Sigmoid colon (tissue), 7 donors: Measurements from ENCODE around the gene C1orf226. TPM values are rescaled to one million over a fixed set of nuclear protein-coding genes. Genes with fewer than 3 reads are reported as not detected.

ENCODE experiments used
- DNase-seq: peaks from one replicate; pipeline ENCODE4 v3.0.0-alpha.2; 2019
- H3K27ac ChIP-seq, 4 donors: fragments of 200-600 bp; sonication (generic); one replicate each; pipeline ENCODE4 v1.5.1; 2016 to 2019; ENCODE audit warnings: mild to moderate bottlenecking in 1 of 4
- H3K27me3 ChIP-seq, 3 donors: fragments of 200-600 bp; sonication (generic); one replicate each; pipeline ENCODE4 v1.5.1; 2019; ENCODE audit warnings: mild to moderate bottlenecking in 1 of 3
- H3K36me3 ChIP-seq, 4 donors: fragments of 200-600 bp; sonication (generic); one replicate each; pipeline ENCODE4 v1.5.1; 2016 to 2019
- H3K4me1 ChIP-seq, 4 donors: fragments of 200-600 bp; sonication (generic); one replicate each; pipeline ENCODE4 v1.5.1; 2017 to 2019
- H3K4me3 ChIP-seq, 4 donors: fragments of 200-600 bp; sonication (generic); one replicate each; pipeline ENCODE4 v1.5.1; 2017 to 2019; ENCODE audit warnings: mild to moderate bottlenecking in 2 of 4, moderate library complexity in 1 of 4
- H3K9me3 ChIP-seq, 4 donors: fragments of 200-600 bp in 3 of 4; sonication (generic) in 3 of 4; one replicate each; pipeline versions ENCODE4 v1.5.1 to v1.6.1; 2013 to 2019
- CTCF ChIP-seq, 4 experiments: fragments of 450-650 bp in 3 of 4; fragments of 200-600 bp in 1 of 4; IDR thresholded peaks; one replicate each; pipeline ENCODE4 v1.5.1; 2016 to 2019; ENCODE audit warnings: antibody characterized with exemption in 4 of 4, mild to moderate bottlenecking in 3 of 4, moderate library complexity in 2 of 4
- EP300 ChIP-seq, 4 donors: sonication (generic); formaldehyde crosslinking; IDR thresholded peaks; one replicate each; pipeline ENCODE4 v1.6.1; 2017; ENCODE audit warnings: antibody characterized with exemption in 4 of 4
- POLR2A ChIP-seq, 2 donors: fragments of 450-650 bp; IDR thresholded peaks; one replicate each; pipeline ENCODE4 v1.6.1; 2016; ENCODE audit warnings: antibody characterized with exemption in 2 of 2, mild to moderate bottlenecking in 2 of 2, moderate library complexity in 2 of 2
- POLR2AphosphoS5 ChIP-seq, 4 donors: sonication (generic); formaldehyde crosslinking; IDR thresholded peaks; one replicate each; pipeline ENCODE4 v1.6.1; 2017; ENCODE audit warnings: antibody characterized with exemption in 4 of 4
- WGBS, 2 donors: extraction: QIAGEN DNeasy Blood & Tissue Kit; methylation state at CpG; one replicate each; pipeline ENCODE4 v1.1.7; 2013; 5-methylcytosine and 5-hydroxymethylcytosine counted together
- intact Hi-C: fragments of 100-400 bp; cut with DNase I; formaldehyde crosslinking; loops from one replicate; pipeline ENCODE4 v1.15.1; 2023
- polyA plus RNA-seq, 3 donors: library from polyadenylated mRNA; stranded (reverse); fragments of 200-250 nt; gene quantifications; one replicate each; pipeline ENCODE4 v1.2.3, GENCODE V29; 2013
- total RNA-seq, 4 donors: library from RNA; depleted of rRNA; stranded (reverse); fragments of >200 nt; gene quantifications; one replicate each; pipeline ENCODE4 v1.1.0, GENCODE V29; 2016
- donor health status: healthy with polysubstance abuse.
- donor health status: Bipolar disorder and iron deficiency.
- donor health status: healthy.

Gene C1orf226
- total and polyA plus RNA-seq, 7 donors: 6.6 to 16.1 (median 13.2) TPM

- H3K4me3 ChIP-seq: no peak overlapping the region
- H3K36me3 ChIP-seq: no peaks in the 10 kb centered on the region
- DNase-seq: no peak
- TF ChIP-seq POLR2A (IDR thresholded peaks at IDR 0.05) (no peak), CTCF (IDR thresholded peaks at IDR 0.05) (no peak), EP300 (IDR thresholded peaks at IDR 0.05) (no peak)
- WGBS, 2 donors: 87 to 88% methylated on average over 3 of the region's 3 CpGs
- H3K9me3 ChIP-seq: no peaks in the 10 kb centered on the region
- intact Hi-C loops: no loop called here
- peaks cover 0 to 13% (median 0%) of the 10 kb centered on the region in 3 donors for H3K27me3 ChIP-seq
- no peaks in the 10 kb centered on the region for H3K4me1 ChIP-seq
- H3K27ac ChIP-seq: no peak overlapping the region
Measured at GRCh38 chr1:162397039-162397448, 15.5 kb downstream of the C1orf226 start.

- Histone ChIP-seq H3K4me1 (no peaks in the 10 kb centered on the region), H3K27me3 (peaks cover 0 to 13% (median 0%) of the 10 kb centered on the region in 3 donors), H3K36me3 (no peaks in the 10 kb centered on the region), H3K4me3 (no peak overlapping the region), H3K27ac (no peak overlapping the region), H3K9me3 (no peaks in the 10 kb centered on the region)
- TF ChIP-seq POLR2A (IDR thresholded peaks at IDR 0.05): no peak
- TF ChIP-seq CTCF (IDR thresholded peaks at IDR 0.05): no peak
- TF ChIP-seq POLR2AphosphoS5 (IDR thresholded peaks at IDR 0.05): no peak
- TF ChIP-seq EP300 (IDR thresholded peaks at IDR 0.05): no peak
- no peak for DNase-seq
- intact Hi-C loops: no loop called here
- WGBS, 2 donors: 75 to 78% methylated on average over 3 of the region's 3 CpGs
Measured at GRCh38 chr1:162397943-162398560, 16.5 kb downstream of the C1orf226 start.

GRCh38 chr1:162398999-162399580 is 17.6 kb downstream of the C1orf226 start:
- Histone ChIP-seq H3K9me3 (no peaks in the 10 kb centered on the region), H3K4me1 (no peaks in the 10 kb centered on the region), H3K36me3 (no peaks in the 10 kb centered on the region), H3K27ac (no peak overlapping the region), H3K4me3 (no peak overlapping the region), H3K27me3 (peaks cover 0 to 13% (median 0%) of the 10 kb centered on the region in 3 donors)
- 87 to 92% methylated on average over 8 of the region's 8 CpGs for WGBS, 2 donors
- DNase-seq: no peak
- intact Hi-C loops: no loop called here
- TF ChIP-seq POLR2A (IDR thresholded peaks at IDR 0.05) (no peak), EP300 (IDR thresholded peaks at IDR 0.05) (no peak), POLR2AphosphoS5 (IDR thresholded peaks at IDR 0.05) (no peak), CTCF (IDR thresholded peaks at IDR 0.05) (no peak)

- WGBS, 2 donors: 92 to 93% methylated on average over 10 of the region's 10 CpGs
- intact Hi-C loops: no loop called here
Measured at GRCh38 chr1:162400790-162401355, 19.3 kb downstream of the C1orf226 start.

More at GRCh38 chr1:162400790-162401355, 19.3 kb downstream of the C1orf226 start:
- no peak overlapping the region for H3K27ac ChIP-seq
- no peaks in the 10 kb centered on the region for H3K4me1 ChIP-seq
- no peaks in the 10 kb centered on the region for H3K36me3 ChIP-seq
- no peaks in the 10 kb centered on the region for H3K9me3 ChIP-seq
- peaks cover 0 to 8% (median 0%) of the 10 kb centered on the region in 3 donors for H3K27me3 ChIP-seq
- TF ChIP-seq EP300 (IDR thresholded peaks at IDR 0.05) (no peak), POLR2AphosphoS5 (IDR thresholded peaks at IDR 0.05) (no peak), CTCF (IDR thresholded peaks at IDR 0.05) (no peak), POLR2A (IDR thresholded peaks at IDR 0.05) (no peak)
- H3K4me3 ChIP-seq: no peak overlapping the region
- no peak for DNase-seq
